Measurements from ENCODE around the gene CCL23.

- TF ChIP-seq ZNF274 (IDR thresholded peaks at IDR 0.05; ENCODE audit: low read depth, low read length) (no peak), YY1 (IDR thresholded peaks at IDR 0.05; ENCODE audit: insufficient read depth, insufficient read length) (no peak)
These were observed 1.2 kb downstream of the CCL23 start for GRCh38 chr17:36016555-36016954.

All from NT2/D1 (cell line).